Fibroblast of skin of abdomen (primary cell): Measurements from ENCODE around the gene MYBPH.

Source experiments
- DNase-seq: peaks from one replicate; pipeline ENCODE4 v3.0.0-alpha.2; 2013

Gene MYBPH

DNA sequence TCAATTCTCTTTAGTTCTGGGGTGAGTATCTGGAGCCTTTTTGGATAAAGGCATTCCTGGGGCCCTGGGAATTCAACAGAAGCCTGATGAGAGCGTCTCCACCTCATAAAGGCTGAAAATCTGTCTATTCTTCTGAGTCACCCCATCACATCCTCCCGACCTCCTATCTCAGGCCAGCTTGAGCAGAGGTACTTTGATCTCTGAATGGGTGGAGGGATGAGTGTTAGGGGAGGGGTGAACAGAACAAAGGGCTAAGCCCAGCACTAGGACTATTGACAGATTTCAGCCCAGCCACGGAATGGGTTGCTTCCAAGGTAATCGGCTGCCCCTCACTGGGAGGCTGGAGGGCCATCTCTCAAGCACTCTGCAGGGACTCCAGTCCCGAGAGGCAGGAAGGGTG is 2.5 kb upstream of the MYBPH start:
- DNase-seq = peak; percentile 23

DNA sequence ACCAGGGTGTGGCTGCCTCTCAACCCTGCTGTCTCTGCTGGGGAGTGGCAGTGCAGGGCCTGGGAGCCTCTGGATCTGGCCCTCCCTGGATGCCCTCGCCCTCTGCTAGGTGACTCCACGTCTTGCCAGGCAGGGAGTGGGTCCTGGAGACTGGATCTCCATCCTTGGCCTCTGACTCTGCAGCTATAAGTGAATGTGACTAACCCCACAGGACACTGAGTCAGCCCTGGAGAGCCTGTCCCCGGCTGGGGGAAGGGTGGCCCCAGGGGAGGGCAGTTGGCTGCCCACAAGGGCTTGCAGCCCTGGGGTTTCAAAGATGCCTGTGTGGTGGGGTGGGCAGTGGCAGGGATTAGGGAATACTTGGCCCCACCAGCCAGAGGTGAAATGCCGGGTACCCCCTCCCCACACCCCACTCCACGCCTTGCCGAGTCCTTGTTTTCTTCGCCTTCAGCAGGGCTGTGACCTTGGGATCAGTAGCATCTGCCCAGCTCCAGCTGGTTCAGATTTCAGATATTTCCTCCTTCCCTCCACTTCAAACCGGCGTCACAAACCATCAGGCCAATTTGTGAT is 1.9 kb upstream of the MYBPH start:
- DNase-seq = no peak

DNA sequence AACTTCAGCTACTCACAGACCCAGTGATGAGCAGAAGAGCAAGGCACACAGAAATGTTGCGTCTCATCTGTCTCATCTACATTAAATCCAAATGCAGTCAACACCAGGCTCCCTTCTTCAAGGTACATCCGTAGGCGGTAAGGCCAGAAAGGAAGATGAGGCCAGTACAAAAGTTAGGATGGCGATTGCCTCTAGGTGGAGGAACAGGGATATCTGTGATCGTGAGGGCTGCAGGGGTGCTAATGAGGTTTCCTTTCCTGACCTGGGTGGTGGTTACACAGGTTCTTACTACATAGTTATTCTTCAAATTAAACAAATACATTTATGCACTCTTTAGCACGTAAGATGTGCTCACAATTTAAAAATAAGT is 1.4 kb upstream of the MYBPH start:
- DNase-seq = no peak

DNA sequence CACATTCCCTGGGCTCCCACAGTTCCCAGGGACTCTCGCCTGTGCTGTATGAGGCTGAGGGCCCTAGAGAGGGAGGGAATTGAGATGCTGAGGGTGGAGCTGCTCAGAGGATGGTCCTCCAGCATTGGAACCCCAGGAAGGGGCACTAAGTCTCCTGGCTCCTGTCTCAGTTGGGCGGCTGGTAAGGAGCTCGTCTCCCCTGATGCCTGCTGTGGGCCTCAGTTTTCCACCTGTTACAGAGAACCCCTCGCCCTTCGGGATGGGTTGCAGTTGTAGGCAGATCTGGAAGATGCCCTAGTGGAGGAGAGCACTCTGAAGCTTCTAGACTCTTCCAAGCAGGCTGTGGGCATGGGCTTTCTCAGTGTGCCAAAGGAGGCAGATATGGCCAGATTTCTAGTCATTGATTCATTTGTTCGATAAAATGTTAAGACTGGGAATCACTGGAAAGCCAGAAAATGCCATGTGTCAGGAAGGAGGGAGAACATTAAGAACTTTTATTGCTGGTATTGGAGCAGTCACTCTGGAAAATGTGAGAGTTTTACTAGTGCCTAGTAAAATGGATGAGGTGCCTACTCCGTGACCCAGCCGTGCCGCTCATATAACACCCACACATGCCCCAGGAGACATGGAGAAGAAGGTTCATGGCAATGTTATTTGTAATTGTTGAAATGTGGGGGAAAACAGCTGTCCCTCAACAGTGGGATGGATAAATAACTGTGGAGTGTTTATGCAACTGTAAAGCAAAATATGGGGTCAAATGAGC is 828 bp upstream of the MYBPH start:
- DNase-seq = no peak

DNA sequence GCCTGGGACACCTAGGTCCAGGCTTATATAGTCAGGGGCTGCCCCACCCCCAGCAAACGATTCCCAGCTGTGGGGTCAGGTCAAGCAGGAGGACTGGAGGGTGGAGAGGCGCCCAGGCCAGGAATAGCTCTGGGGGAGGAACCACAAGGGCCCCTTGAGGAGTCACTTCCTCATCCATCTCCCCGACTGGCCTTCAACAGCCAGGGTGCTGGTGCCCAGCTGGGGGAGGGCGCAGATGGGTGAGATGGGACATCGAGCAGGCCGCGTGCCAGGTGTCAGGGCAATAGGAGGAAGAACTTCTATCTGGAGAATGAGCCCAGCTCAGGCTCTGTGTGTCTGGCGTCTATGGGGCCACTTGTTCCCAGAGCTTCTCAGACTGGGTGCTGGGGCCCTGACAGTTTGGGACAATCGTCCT is 208 bp upstream of the MYBPH start:
- no peak for DNase-seq

DNA sequence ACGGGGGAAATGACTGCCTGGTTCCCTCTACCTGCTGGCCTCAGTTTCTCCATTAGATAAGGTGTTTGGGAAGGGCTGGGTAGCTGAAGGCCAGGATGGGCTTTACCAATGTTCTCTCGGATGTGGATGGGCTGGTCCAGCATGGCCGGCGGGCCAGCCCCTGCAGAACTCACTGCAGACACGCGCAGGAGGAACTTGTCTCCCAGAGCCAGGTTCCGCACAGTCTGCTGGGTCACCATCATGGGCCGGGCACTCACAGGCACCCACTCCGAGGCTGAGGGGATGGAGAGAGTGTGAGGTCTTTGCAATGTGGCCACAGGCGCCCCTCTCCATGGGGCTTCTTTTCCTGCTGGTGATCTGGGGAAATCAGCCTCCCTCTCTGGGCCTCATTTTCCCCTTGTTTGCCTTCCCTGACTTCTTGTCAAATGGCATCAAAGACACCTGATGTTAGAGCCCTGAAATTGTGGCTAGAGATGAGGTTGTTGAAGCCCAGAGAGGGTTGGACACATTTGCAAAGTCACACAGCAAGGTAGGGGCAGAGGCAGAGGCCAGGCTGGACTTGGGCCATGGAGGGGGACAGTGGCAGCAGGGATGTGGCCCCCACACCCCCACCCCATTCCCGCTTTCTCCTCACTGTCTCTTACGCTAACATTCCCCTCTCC is 1.2 kb downstream of the MYBPH start:
- no peak for DNase-seq

DNA sequence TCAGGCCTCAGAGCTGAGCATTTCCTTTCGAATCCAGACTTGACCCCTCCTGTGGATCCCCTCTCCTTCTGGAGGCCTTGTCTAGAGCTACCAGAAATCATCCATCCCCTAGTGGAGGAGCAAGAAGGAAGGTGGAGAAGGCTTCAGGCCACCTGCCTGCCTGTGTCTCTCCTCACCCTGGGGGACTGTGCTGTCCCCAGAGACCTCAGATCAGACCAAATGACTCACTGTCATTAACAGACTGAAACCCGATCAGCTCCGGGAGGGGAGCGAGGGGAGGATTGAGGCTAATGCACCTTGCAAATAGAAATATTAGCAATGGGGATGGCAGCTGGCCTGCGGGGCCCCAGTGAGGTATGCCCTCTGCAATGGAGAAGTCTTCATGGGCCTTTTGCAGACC is 2.1 kb downstream of the MYBPH start:
- DNase-seq = no peak

DNA sequence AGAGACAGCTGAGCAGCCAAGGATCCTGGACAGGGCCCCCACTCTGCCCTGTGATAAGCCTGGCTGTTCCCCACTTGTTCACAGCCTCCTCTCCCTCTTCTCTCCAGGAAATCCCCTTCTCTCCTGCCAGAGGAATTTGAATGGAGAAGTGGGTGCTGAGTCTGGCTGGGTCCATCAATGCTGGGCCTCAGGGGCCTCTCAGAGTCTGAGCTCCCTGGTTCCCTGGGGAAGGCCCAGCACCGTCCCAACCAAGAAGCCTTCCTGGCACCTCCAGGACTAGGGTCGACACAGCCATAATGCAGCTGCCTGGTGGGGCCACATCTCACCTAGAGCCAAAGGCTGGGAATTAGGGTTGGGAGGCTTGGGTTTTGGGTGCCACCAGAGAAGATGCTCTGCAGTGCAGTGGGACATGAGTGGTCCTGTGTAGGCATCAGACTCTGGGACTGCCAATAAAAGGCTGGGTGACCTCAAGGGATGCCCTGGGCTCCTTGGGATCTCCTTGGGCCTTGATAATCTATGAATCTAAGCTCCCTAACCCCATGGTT is 2.5 kb downstream of the MYBPH start:
- DNase-seq = no peak

DNA sequence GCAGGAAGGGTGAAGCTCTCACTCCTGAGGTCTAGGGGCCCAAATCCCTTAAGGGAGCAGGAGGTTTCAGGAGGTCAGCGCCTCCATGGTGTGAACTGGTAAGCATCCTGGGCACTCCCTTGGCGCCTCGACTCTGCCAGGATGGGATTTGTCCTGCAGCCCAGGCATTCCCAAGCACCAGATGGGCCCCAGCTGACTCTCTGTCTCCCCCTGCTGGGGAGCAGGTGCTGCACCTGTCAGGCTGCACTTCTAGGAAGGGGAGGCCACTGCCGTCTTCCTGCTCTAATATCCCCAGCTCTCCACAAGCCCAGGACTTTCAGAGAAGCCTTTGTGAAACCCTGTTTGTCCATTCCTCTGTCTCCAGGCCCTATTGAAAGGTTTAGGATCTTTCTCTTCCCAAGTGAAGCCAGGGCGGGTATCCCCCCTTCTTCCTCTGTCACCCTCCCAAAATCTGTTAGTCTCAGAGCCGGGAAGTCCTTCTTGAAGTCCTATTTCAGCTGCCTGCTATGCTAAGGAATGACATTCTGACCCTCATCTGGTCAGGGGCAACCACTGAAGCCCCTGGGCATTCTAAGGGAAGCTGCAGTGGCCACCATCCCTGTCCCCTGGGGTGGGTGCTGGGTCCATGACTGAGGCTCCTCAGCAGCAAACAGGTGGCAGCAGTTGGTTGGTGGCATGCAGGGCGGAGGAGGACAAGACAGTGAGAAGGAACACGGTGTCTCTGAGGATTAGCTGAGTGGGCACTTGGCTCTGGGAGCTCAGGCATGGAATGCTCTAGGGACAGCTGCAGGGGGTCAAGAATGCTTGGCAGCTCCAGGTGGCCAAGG is 3.2 kb downstream of the MYBPH start:
- DNase-seq = peak; percentile 44

DNA sequence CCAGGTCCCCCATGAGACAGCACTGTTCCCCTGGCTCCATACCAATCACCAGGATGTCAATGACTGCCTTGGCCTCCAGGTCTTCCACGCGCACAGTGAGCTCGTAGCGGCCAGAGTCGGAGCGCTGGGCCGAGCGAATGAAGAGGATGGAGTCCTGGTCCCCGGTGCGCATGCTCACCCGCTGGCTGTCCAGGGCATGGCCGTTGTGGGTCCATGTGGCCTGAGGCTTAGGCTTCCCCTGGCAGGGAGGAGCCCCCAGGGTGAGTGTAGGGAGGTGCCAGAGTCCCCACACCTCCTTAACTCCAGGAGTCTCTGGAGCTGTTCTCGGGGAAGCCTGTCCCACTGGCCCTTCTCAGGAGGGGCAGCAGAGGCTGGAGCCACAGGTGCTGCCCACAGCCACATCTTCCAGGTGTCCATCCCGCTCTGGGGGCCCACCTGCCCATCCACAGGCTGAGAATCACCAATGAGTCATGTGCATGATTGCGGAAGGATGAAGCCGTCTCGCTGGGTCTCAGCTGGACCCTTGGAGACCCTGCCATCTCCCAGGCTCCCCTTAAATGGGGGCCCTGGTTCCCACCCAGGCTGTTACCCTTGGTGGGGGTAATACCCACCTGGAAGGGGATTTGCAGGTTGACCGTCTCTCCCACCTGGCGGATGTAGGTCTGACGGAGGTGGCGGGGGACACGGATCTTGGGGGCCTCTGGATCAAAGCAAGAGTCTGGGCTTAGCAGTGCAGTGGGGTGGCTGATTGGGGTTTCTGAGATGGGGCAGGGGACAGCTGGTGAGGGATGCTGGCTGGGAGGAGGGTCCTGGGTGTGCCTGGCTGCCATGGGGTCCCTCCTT is 4.1 kb downstream of the MYBPH start:
- DNase-seq = no peak

DNA sequence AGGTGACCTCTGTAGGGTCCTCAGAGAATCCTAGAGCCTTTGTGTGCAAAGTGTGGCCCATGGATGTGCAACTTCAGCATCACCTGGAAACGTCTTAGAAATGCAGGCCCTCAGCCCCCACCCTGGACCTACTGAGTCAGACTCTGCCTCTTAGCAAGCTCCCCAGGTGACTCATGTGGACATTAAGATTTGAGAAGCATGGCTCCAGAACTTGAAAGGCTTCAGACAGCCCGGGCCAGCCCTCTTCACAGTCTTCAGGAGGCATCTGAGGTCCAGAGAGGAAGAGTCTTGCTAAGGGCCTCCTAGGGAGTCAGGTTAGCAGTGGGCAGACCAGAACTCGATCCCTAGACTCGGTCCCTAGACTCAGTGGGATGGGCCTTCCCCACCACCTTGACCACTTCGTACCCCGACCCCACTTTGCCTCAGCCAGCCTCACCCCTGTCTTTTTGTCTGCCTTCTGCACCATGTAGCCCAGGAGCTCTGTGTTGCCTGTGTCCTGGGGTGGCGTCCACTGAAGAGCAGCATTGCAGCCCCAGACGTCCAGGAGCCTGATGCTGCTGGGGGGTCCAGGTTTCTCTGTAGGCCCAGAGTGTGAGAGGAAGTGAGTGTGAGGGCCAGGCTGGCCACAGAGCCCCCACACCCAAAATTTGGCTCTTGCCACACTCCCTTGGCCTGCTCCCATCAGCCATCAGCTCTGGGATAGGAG is 4.8 kb downstream of the MYBPH start:
- no peak for DNase-seq

DNA sequence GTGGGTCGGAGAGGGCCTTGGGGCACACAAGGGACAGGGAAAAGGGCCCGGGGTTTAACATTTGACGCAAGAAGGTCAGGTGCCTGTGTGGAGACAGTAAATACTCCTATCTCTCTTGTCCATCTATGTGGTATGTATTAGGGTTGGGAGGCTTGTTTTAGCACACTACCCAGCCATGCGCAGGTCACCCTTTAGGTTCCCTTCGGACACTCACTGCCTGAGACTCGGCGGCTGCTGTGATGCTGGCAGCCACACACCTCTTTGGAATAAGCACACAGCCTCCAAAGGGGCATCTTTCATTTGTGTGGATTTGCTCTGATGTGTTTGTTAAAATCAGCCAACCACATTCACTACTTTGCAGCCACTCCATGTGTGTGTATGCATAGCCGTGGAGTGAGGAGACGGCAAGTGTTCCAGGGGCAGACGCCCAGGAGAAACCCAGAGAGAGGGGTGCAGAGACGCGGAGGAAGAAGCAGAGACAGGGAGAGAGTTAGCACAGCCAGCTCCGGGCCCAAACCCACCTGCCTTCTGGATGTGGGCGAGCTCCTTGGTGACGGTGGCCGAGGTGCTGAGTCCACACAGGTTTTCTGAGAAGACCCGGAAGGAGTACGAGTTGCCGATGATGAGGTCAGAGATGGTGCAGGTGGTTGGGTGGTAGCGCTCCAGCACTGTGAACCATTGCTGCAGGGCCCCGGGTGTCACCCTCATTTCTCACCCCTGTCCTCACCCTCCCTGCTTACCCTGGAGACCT is 5.7 kb downstream of the MYBPH start:
- no peak for DNase-seq

DNA sequence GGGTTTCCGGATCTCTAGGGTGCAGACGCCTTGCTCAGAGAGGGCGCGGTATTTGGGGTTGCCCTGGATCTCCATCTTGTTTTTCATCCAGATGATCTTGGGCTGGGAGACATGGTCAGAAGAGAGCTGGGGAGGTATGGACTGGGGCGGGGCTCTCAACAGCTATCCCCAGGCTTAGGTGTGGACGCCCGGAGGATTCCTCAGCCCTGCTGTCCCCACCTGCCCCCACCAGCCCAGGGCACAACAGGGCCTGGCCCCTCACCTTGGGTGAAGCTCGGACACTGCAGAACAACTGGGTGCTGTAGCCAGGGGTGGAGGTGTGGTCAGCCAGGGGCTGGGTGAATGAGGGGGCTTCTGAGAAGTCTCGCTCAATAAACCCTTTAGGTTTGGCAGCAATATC is 6.6 kb downstream of the MYBPH start:
- DNase-seq = no peak

DNA sequence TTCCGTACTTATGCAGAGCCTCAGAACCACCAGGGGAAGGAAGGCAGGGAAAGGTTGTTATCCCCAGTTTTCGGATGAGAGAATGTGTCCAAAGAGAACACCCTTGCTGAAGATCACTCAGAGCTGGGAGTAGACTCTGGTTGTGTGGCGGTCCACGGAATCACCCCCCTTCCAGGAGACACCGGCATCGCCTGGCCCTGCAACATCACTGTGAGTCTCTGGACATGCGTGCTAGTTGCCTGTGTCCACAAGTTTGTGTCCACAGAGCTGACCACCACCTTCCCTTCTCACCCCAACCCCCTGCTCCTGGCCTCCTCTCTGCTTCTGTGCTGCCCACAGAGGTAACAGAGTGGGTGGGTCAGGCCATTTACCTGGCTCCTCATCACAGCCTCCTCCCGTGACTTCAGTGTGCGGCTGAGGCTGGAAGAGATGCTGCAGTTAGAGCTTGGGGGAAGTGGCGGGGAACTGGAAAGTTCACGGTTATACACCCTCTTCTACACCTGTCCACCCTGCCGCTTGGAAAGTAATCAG is 7.3 kb downstream of the MYBPH start:
- DNase-seq = no peak

DNA sequence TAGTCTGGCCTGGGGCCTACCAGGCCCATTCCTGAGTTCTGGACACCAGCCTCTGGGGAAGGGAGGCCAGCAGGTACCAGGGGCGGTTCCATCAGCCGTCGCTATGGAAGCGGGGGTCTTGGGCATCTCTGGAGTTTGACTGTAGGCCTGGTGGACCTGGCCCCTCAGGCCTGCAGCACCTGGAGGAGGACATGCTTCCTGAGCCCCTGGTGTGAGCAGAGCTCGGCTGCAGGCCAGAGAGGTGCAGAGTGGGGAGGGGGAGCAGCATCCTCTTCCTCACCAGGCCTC is 7.8 kb downstream of the MYBPH start:
- no peak for DNase-seq

DNA sequence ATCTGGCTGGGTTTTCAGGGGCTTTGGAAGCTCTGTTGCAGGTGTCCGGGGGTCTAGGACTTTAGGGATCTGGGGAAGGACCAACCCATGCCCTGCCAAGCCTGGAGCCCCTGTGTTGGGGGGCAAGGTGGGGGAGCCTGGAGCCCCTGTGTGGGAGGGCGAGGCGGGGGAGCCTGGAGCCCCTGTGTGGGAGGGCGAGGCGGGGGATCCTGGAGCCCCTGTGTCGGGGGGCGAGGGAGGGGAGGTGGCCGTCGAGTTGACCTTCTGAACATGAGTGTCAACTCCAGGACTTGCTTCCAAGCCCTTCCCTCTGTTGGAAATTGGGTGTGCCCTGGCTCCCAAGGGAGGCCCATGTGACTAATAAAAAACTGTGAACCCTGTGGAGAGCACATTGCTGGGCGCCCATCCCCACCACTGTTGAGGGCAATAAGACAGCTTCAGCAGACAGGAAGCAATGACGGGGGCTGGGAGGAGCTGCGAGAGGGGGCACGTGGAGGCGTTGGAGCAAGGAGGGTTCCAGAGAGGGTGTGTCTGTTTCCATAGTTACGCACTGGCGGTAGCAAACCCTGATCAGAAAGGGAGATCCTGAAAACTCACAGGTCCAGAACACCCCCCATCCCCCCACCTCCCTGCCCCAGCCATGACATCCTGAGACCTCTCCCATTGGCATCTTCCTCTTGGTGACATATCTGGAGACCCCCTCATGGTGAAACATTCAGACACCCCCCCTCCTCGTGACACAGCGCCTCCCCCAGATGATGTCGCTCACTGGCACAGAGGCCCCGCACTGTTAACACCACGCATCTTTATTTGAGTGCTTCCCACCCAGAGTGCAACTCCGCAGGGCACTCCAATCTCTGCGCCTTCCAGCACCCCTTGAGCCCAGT is 8.4 kb downstream of the MYBPH start:
- DNase-seq = no peak

DNA sequence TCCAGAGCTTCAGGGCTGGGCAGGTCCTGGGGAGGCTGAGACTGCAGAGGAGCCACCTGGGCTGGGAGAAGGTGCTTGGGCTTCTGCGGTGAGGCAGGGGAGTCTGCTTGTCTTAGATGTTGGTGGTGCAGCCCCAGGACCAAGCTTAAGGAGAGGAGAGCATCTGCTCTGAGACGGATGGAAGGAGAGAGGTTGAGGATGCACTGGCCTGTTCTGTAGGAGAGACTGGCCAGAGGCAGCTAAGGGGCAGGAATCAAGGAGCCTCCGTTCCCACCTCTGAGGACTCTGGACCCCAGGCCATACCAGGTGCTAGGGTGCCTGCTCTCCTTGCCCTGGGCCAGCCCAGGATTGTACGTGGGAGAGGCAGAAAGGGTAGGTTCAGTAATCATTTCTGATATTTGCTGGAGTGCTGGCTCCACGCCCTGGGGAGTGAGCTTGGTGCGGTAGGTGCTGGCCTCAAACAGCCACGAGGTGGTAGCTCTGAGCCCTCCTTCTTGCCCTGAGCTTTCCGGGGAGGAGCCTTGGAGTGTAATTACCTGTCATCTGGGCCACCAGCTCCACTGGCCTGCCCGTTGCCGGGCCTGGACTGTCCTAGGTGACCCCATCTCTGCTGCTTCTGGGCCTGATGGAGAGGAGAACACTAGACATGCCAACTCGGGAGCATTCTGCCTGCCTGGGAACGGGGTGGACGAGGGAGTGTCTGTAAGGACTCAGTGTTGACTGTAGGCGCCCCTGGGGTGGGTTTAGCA is 9.3 kb downstream of the MYBPH start:
- DNase-seq = no peak

DNA sequence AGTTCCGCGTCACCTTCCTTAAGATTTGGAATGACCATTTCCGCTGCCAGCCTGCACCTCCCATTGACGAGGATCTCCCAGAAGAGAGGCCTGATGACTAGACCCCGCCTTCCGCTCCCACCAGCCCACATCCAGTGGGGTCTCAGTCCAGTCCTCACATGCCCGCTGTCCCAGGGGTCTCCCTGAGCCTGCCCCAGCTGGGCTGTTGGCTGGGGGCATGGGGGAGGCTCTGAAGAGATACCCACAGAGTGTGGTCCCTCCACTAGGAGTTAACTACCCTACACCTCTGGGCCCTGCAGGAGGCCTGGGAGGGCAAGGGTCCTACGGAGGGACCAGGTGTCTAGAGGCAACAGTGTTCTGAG is 9.8 kb downstream of the MYBPH start:
- DNase-seq = no peak
